Breast epithelium (tissue), 4 donors: ENCODE data around the gene HPCAL1. TPM values are rescaled to one million over a fixed set of nuclear protein-coding genes. Genes with fewer than 3 reads are reported as not detected.
A peak's percentile ranks its signal among the peaks of the same experiment; 100 is the strongest.

Source experiments
- DNase-seq, 2 donors: peaks; one replicate each; pipeline ENCODE4 v3.0.0-alpha.2; 2019; ENCODE audit warnings: low spot score in 2 of 2
- H3K27ac ChIP-seq, 2 donors: fragments of 200-600 bp; sonication (generic) in 1 of 2; one replicate each; pipeline ENCODE4 v1.5.1; 2016 to 2019; ENCODE audit warnings: mild to moderate bottlenecking in 1 of 2
- H3K27me3 ChIP-seq, 2 donors: fragments of 200-600 bp; sonication (generic) in 1 of 2; one replicate each; pipeline versions ENCODE4 v1.5.1 to v1.6.0; 2017 to 2019; ENCODE audit warnings: control low read depth in 1 of 2, mild to moderate bottlenecking in 1 of 2
- H3K36me3 ChIP-seq: fragments of 200-600 bp; one replicate; pipeline ENCODE4 v1.5.1; 2019
- H3K4me1 ChIP-seq, 2 donors: fragments of 200-600 bp; sonication (generic); one replicate each; pipeline ENCODE4 v1.5.1; 2016 to 2019; ENCODE audit warnings: control low read depth in 1 of 2
- H3K4me3 ChIP-seq, 3 donors: fragments of 200-600 bp; sonication (generic); 1 replicate in 2 of 3; 2 replicates in 1 of 3; pipeline ENCODE4 v1.5.1; 2016 to 2019; ENCODE audit warnings: mild to moderate bottlenecking in 3 of 3, moderate library complexity in 2 of 3
- H3K9me3 ChIP-seq, 2 donors: fragments of 200-600 bp; sonication (generic) in 1 of 2; one replicate each; pipeline ENCODE4 v1.5.1; 2016 to 2019; ENCODE audit warnings: control low read depth in 1 of 2
- CTCF ChIP-seq, 3 donors: fragments of 450-650 bp; IDR thresholded peaks; one replicate each; pipeline ENCODE4 v1.5.1; 2016 to 2017; ENCODE audit warnings: antibody characterized with exemption in 3 of 3, mild to moderate bottlenecking in 3 of 3, moderate library complexity in 3 of 3
- POLR2A ChIP-seq: fragments of 450-650 bp; IDR thresholded peaks from one replicate; pipeline ENCODE4 v1.6.1; 2016; ENCODE audit warnings: antibody characterized with exemption, mild to moderate bottlenecking, moderate library complexity
- POLR2AphosphoS5 ChIP-seq, 3 donors: sonication (generic); formaldehyde crosslinking; IDR thresholded peaks; one replicate each; pipeline ENCODE4 v1.6.1; 2017; ENCODE audit warnings: antibody characterized with exemption in 3 of 3
- intact Hi-C: fragments of 100-400 bp; cut with DNase I; formaldehyde crosslinking; loops from one replicate; pipeline ENCODE4 v1.15.1; 2023; ENCODE audit warnings: low total_unique reads
- total RNA-seq, 3 donors: library from RNA; depleted of rRNA; stranded (reverse); fragments of >200 nt; gene quantifications; one replicate each; pipeline ENCODE4 v1.1.0, GENCODE V29; 2016

HPCAL1 gene
- total RNA-seq, 3 donors from 2014 or later: 38.6 to 41.9 (median 41.6) TPM

DNA sequence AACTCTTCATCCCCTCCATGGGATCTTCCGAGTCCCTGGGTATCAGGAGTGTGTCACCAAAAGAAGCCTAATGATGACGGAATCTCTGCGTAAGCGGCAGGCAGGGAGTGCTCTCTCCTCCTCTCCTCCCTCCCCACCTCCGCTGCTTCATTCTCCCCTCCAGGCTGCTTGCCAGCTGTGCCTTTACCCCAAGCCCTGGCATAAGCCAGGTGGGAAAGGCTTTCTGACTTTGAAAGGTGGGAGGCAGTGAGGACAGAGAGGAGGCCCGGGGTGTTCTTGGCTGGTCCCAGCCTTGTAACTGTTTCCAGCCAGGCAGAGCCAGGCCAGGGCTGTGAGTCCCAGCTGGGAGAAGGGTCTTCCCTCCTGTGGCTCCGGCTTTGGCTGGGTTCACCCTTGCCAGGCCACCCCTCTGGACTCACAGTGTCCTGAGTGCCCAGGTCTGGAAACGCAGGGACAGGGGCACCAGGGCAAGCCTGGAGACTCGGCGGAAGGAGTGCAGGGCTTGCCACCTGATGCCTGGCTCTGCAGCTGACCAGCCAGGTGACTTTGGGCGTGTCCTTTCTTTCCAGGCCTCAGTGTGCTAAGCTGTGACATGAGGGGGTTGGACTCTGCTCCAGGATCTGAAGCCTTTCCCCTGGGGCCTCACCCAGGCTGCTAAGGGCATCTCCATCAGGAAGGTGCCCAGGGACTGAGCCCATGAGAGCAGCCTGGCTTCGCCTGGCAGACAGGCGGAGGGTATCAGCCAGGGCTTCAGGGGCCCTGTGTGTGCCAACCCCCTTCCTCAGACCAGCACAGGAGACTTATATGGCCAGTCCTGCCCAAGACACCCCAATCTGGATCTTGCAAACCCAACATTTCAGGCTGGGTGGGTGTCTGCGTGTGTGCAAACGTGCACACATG, 32.7 kb upstream of the HPCAL1 start:
- TF ChIP-seq POLR2AphosphoS5 (IDR thresholded peaks at IDR 0.05): no peak
- TF ChIP-seq CTCF (IDR thresholded peaks at IDR 0.05): no peak
- no peak for TF ChIP-seq POLR2A
- Histone ChIP-seq H3K36me3 (no peaks in the 10 kb centered on the region), H3K9me3 (no peaks in the 10 kb centered on the region), H3K27me3 (no peaks in the 10 kb centered on the region), H3K27ac (no peak overlapping the region), H3K4me1 (no peaks in the 10 kb centered on the region), H3K4me3 (no peak overlapping the region)
- intact Hi-C loops: no loop called here
- peak in 1 of 2 donors; percentile 48 for DNase-seq

GRCh38 chr2:10271509-10271908, 31.2 kb upstream of the HPCAL1 start:
- TF ChIP-seq CTCF (IDR thresholded peaks at IDR 0.05) (no peak), POLR2A (no peak), POLR2AphosphoS5 (IDR thresholded peaks at IDR 0.05) (no peak)
- no peaks in the 10 kb centered on the region for H3K36me3 ChIP-seq
- intact Hi-C loops: no loop called here

DNA sequence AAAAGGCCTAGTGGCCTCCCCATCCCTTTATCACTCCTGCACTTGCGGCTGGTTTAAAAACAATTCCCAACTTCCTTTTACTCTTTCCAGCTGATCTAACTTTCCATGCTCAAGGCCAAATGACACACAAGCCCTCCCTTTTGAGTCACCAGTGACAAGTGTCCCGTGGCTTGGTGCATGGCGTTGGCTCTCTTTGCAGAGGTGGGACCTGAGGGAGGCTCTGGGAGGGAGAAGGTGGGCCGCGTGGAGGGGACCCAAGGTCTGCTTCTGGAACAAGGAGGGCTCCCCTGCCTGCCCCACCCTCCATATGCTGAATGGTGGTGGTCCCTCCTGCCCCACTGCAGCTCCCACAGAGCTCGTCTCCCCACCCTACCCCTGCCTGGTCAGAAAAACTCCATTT, 30.8 kb upstream of the HPCAL1 start:
- intact Hi-C loops: no loop called here

More at GRCh38 chr2:10271509-10271908, 31.2 kb upstream of the HPCAL1 start:
- no peaks in the 10 kb centered on the region for H3K27me3 ChIP-seq
- no peak overlapping the region for H3K4me3 ChIP-seq
- no peaks in the 10 kb centered on the region for H3K9me3 ChIP-seq
- H3K4me1 ChIP-seq: no peaks in the 10 kb centered on the region
- DNase-seq: no peak
- H3K27ac ChIP-seq: no peak overlapping the region

DNA sequence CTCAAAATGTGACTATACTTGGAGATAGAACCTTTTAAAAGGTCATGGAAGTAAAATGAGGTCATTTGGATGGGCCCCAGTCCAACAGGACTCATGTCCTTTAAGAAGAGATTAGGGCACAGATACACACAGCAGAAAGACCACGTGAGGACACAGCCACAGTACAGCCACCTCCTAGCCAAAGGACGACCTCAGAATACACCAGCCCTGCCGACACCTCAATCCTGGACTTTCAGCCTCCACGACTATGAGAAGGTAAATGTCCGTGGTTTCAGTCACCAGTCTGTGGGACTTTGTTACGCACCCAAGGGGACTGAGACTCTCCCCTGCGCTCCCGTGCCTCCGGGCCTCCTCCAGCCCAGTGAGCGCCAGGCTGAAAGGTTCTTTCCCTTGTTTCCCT, 30.2 kb upstream of the HPCAL1 start:
- Histone ChIP-seq H3K9me3 (no peaks in the 10 kb centered on the region), H3K27me3 (no peaks in the 10 kb centered on the region), H3K27ac (no peak overlapping the region), H3K4me3 (no peak overlapping the region), H3K36me3 (no peaks in the 10 kb centered on the region), H3K4me1 (no peaks in the 10 kb centered on the region)
- TF ChIP-seq POLR2AphosphoS5 (IDR thresholded peaks at IDR 0.05): no peak
- TF ChIP-seq CTCF (IDR thresholded peaks at IDR 0.05): no peak
- TF ChIP-seq POLR2A: no peak
- DNase-seq: peak in 1 of 2 donors; percentile 14
- intact Hi-C loops: no loop called here

More for the DNA sequence above, 30.8 kb upstream of the HPCAL1 start:
- Histone ChIP-seq H3K27ac (no peak overlapping the region), H3K9me3 (no peaks in the 10 kb centered on the region), H3K4me1 (no peaks in the 10 kb centered on the region), H3K4me3 (no peak overlapping the region), H3K27me3 (no peaks in the 10 kb centered on the region), H3K36me3 (no peaks in the 10 kb centered on the region)
- TF ChIP-seq POLR2A (no peak), CTCF (IDR thresholded peaks at IDR 0.05) (no peak), POLR2AphosphoS5 (IDR thresholded peaks at IDR 0.05) (no peak)
- DNase-seq: peak in 1 of 2 donors; percentile 46
